Esophagus squamous epithelium (tissue), 4 donors: ENCODE measurements around the gene RPUSD3.

Experiments
- POLR2A ChIP-seq, 4 donors: fragments of 450-650 bp; IDR thresholded peaks; one replicate each; pipeline ENCODE4 v1.6.1; 2017; ENCODE audit warnings: antibody characterized with exemption in 4 of 4, mild to moderate bottlenecking in 4 of 4, moderate library complexity in 3 of 4
- TF ChIP-seq, protein P1 (sequence below), 6 experiments: fragments of 450-650 bp in 4 of 6; fragments of 200-600 bp in 2 of 6; sonication (generic) in 2 of 6; IDR thresholded peaks; one replicate each; pipeline ENCODE4 v1.5.1; 2016 to 2019; ENCODE audit warnings: antibody characterized with exemption in 6 of 6, mild to moderate bottlenecking in 4 of 6, moderate library complexity in 4 of 6

DNA sequence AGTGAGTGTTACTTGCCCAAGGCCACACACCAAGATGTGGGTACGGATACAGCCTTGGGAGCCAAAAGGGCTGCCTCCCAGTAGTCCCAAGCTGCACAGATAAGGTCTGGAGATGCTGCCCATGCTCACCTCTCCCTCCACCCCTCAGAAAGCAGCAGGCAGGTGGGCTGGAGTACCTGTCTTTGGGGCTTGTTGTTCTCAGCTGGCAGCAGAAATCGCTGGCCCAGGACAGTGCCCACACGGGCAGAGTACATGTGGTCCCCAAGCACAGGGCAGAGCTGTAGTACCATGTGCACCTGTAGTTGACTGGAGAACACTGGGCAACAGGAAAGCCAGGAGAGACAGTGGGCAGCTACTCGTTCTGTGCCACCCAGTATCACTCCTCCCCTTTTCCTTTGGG, 5.0 kb downstream of the RPUSD3 start:
- TF ChIP-seq, protein P1, sequence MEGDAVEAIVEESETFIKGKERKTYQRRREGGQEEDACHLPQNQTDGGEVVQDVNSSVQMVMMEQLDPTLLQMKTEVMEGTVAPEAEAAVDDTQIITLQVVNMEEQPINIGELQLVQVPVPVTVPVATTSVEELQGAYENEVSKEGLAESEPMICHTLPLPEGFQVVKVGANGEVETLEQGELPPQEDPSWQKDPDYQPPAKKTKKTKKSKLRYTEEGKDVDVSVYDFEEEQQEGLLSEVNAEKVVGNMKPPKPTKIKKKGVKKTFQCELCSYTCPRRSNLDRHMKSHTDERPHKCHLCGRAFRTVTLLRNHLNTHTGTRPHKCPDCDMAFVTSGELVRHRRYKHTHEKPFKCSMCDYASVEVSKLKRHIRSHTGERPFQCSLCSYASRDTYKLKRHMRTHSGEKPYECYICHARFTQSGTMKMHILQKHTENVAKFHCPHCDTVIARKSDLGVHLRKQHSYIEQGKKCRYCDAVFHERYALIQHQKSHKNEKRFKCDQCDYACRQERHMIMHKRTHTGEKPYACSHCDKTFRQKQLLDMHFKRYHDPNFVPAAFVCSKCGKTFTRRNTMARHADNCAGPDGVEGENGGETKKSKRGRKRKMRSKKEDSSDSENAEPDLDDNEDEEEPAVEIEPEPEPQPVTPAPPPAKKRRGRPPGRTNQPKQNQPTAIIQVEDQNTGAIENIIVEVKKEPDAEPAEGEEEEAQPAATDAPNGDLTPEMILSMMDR (IDR thresholded peaks at IDR 0.05) = no peak
- TF ChIP-seq POLR2A (IDR thresholded peaks at IDR 0.05) = no peak
